ENCODE data around the gene VWA5A. TPM values are rescaled to one million over a fixed set of nuclear protein-coding genes. Genes with fewer than 3 reads are reported as not detected.

Gene VWA5A
- total and polyA plus RNA-seq, 10 donors: 6.7 to 15.4 (median 11.7) TPM

- Histone ChIP-seq H3K27ac (no peak overlapping the region), H3K4me3 (no peak overlapping the region), H3K4me1 (no peaks in the 10 kb centered on the region), H3K27me3 (replicated peaks in 1 of 7) (no peaks in the 10 kb centered on the region), H3K36me3 (no peaks in the 10 kb centered on the region), H3K9me3 (no peaks in the 10 kb centered on the region)
- WGBS, 5 donors: 66 to 83% (median 69%) methylated on average over 5 of the region's 5 CpGs
- intact Hi-C loops (cut with DNase I; ENCODE audit: low total_unique reads): no loop called here
- no peak for TF ChIP-seq POLR2A (IDR thresholded peaks at IDR 0.05)
- TF ChIP-seq, protein P1, sequence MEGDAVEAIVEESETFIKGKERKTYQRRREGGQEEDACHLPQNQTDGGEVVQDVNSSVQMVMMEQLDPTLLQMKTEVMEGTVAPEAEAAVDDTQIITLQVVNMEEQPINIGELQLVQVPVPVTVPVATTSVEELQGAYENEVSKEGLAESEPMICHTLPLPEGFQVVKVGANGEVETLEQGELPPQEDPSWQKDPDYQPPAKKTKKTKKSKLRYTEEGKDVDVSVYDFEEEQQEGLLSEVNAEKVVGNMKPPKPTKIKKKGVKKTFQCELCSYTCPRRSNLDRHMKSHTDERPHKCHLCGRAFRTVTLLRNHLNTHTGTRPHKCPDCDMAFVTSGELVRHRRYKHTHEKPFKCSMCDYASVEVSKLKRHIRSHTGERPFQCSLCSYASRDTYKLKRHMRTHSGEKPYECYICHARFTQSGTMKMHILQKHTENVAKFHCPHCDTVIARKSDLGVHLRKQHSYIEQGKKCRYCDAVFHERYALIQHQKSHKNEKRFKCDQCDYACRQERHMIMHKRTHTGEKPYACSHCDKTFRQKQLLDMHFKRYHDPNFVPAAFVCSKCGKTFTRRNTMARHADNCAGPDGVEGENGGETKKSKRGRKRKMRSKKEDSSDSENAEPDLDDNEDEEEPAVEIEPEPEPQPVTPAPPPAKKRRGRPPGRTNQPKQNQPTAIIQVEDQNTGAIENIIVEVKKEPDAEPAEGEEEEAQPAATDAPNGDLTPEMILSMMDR (IDR thresholded peaks at IDR 0.05 in 8 of 11, conservative IDR thresholded peaks at IDR 0.05 in 3 of 11): no peak
- no peak for TF ChIP-seq POLR2AphosphoS5 (IDR thresholded peaks at IDR 0.05)
- no peak for DNase-seq
Measured at GRCh38 chr11:124094731-124095130, 20.5 kb upstream of the VWA5A start.

GRCh38 chr11:124096364-124096763, 18.9 kb upstream of the VWA5A start:
- TF ChIP-seq, protein P1 (IDR thresholded peaks at IDR 0.05 in 8 of 11, conservative IDR thresholded peaks at IDR 0.05 in 3 of 11): no peak
- TF ChIP-seq POLR2A (IDR thresholded peaks at IDR 0.05) (no peak), POLR2AphosphoS5 (IDR thresholded peaks at IDR 0.05) (no peak)
- 81 to 87% (median 85%) methylated on average over 5 of the region's 5 CpGs for WGBS, 5 donors
- Histone ChIP-seq H3K27me3 (replicated peaks in 1 of 7) (no peaks in the 10 kb centered on the region), H3K9me3 (no peaks in the 10 kb centered on the region), H3K27ac (no peak overlapping the region), H3K4me3 (no peak overlapping the region), H3K4me1 (no peaks in the 10 kb centered on the region), H3K36me3 (no peaks in the 10 kb centered on the region)
- no peak for DNase-seq
- intact Hi-C loops (cut with DNase I; ENCODE audit: low total_unique reads): no loop called here

GRCh38 chr11:124098141-124098540, 17.1 kb upstream of the VWA5A start:
- H3K4me1 ChIP-seq: no peaks in the 10 kb centered on the region
- 73 to 83% (median 80%) methylated on average over 2 of the region's 2 CpGs for WGBS, 5 donors
- no peaks in the 10 kb centered on the region for H3K36me3 ChIP-seq
- H3K27ac ChIP-seq: no peak overlapping the region
- H3K27me3 ChIP-seq (replicated peaks in 1 of 7): no peaks in the 10 kb centered on the region
- no peak for DNase-seq
- no peaks in the 10 kb centered on the region for H3K9me3 ChIP-seq
- intact Hi-C loops (cut with DNase I; ENCODE audit: low total_unique reads): no loop called here
- TF ChIP-seq POLR2A (IDR thresholded peaks at IDR 0.05): no peak
- TF ChIP-seq, protein P1 (IDR thresholded peaks at IDR 0.05 in 8 of 11, conservative IDR thresholded peaks at IDR 0.05 in 3 of 11): no peak
- TF ChIP-seq POLR2AphosphoS5 (IDR thresholded peaks at IDR 0.05): no peak
- no peak overlapping the region for H3K4me3 ChIP-seq

DNA sequence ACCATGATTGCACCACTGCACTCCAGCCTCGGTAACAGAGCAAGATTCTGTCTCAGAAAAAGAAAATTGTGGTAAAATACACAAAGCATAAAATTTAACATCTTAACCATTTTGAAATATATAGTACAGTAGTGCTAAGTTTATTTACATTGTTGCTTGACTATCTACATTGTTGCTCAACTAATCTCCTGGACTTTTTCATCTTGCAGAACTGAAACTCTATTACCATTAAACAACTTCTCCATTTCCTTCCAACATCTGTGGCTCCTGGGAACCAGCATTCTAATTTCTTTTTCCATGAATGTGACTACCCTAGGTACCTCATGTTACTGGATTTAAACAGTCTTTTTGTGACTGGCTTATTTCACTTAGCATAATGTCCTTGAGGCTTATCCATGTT, 13.5 kb upstream of the VWA5A start:
- H3K9me3 ChIP-seq: no peaks in the 10 kb centered on the region
- no peak overlapping the region for H3K27ac ChIP-seq
- H3K4me3 ChIP-seq: no peak overlapping the region
- WGBS, 5 donors: 53 to 83% (median 58%) methylated on average over 1 of the region's 1 CpG
- H3K36me3 ChIP-seq: no peaks in the 10 kb centered on the region
- TF ChIP-seq, protein P1 (IDR thresholded peaks at IDR 0.05 in 8 of 11, conservative IDR thresholded peaks at IDR 0.05 in 3 of 11): no peak
- no peak for TF ChIP-seq POLR2A (IDR thresholded peaks at IDR 0.05)
- no peak for TF ChIP-seq POLR2AphosphoS5 (IDR thresholded peaks at IDR 0.05)
- DNase-seq: no peak
- no peaks in the 10 kb centered on the region for H3K27me3 ChIP-seq (replicated peaks in 1 of 7)
- intact Hi-C loops (cut with DNase I; ENCODE audit: low total_unique reads): no loop called here
- H3K4me1 ChIP-seq: no peaks in the 10 kb centered on the region
